HCT116 (cell line): ENCODE data around the gene PRSS16.

Experiments
- EZH2phosphoT487 ChIP-seq: fragments of 200-600 bp; IDR thresholded peaks from 2 replicates; pipeline ENCODE4 v1.6.1; 2018; ENCODE audit warnings: antibody characterized with exemption, borderline replicate concordance
- FOSL1 ChIP-seq: IDR thresholded peaks from 2 replicates; pipeline ENCODE4 v1.6.1; 2012; ENCODE audit warnings: low read depth
- POLR2A ChIP-seq: IDR thresholded peaks from 2 replicates; pipeline ENCODE4 v1.7.0; 2011; ENCODE audit warnings: borderline replicate concordance; ENCODE audit not compliant: insufficient read depth, insufficient read length; ENCODE audit errors: extremely low read depth
- POLR2AphosphoS5 ChIP-seq: IDR thresholded peaks from 2 replicates; pipeline ENCODE4 v1.6.1; 2011; ENCODE audit warnings: mild to moderate bottlenecking, low read depth, low read length, moderate library complexity
- RAD21 ChIP-seq: IDR thresholded peaks from 2 replicates; pipeline ENCODE4 v1.6.1; 2012; ENCODE audit warnings: low read depth, mild to moderate bottlenecking
- SP1 ChIP-seq: IDR thresholded peaks from 2 replicates; pipeline ENCODE4 v1.6.1; 2012; ENCODE audit warnings: low read depth
- TF ChIP-seq, protein P1 (sequence below), 3 experiments: fragments of 200-600 bp in 1 of 3; sonication (generic) in 1 of 3; IDR thresholded peaks in 2 of 3; conservative IDR thresholded peaks in 1 of 3; 2 replicates each; pipeline ENCODE4 v1.5.1; 2012 to 2017; ENCODE audit warnings: low read depth in 2 of 3, low read length in 2 of 3, antibody characterized with exemption in 1 of 3, borderline replicate concordance in 1 of 3, control low read depth in 1 of 3, mild to moderate bottlenecking in 1 of 3, mixed read lengths in 1 of 3, mixed run types in 1 of 3, moderate library complexity in 1 of 3; ENCODE audit not compliant: insufficient read depth in 1 of 3

DNA sequence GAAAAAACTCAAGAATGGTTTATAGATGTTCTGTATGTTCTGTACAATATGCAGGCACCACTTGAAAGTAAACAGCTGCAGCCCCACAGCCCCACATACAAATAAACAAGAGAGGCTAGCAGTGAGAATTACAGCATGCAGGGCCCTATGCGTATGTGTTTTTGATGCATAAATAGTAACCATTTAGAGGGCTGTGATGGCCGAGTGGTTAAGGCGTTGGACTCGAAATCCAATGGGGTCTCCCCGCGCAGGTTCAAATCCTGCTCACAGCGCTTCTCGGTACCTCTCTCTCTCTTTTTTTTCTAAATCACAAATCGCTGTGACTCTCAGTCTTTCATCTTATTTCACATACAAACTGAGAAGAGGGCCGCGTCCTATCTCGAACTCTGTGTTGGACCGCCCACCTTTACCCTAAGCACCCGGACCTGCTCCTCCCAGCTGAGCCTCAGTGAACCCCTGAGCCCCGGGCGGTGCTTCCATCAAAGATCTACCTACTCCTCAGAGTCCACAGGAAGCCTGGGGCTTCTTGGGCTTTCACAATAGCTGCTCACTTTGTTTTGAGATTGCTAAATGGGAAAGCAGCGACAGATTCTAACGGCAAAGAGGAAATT, 37.7 kb upstream of the PRSS16 start:
- TF ChIP-seq, protein P1, sequence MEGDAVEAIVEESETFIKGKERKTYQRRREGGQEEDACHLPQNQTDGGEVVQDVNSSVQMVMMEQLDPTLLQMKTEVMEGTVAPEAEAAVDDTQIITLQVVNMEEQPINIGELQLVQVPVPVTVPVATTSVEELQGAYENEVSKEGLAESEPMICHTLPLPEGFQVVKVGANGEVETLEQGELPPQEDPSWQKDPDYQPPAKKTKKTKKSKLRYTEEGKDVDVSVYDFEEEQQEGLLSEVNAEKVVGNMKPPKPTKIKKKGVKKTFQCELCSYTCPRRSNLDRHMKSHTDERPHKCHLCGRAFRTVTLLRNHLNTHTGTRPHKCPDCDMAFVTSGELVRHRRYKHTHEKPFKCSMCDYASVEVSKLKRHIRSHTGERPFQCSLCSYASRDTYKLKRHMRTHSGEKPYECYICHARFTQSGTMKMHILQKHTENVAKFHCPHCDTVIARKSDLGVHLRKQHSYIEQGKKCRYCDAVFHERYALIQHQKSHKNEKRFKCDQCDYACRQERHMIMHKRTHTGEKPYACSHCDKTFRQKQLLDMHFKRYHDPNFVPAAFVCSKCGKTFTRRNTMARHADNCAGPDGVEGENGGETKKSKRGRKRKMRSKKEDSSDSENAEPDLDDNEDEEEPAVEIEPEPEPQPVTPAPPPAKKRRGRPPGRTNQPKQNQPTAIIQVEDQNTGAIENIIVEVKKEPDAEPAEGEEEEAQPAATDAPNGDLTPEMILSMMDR (IDR thresholded peaks at IDR 0.05 in 2 of 3, conservative IDR thresholded peaks at IDR 0.05 in 1 of 3; ENCODE audit: borderline replicate concordance in 1 of 3, insufficient read depth in 1 of 3, low read depth in 2 of 3, low read length in 2 of 3) = no peak
- TF ChIP-seq POLR2A (no peak), EZH2phosphoT487 (no peak), POLR2AphosphoS5 (no peak), RAD21 (no peak), SP1 (no peak), FOSL1 (no peak)
